Inflammatory macrophage (primary cell): ENCODE data around the gene MTX3.

Experiments used
- DNase-seq, 2 donors: peaks; one replicate each; pipeline ENCODE4 v3.0.0-alpha.2; 2020 to 2022

The MTX3 gene

GRCh38 chr5:79982136-79982535 lies 8.9 kb downstream of the MTX3 start:
- no peak for DNase-seq

- no peak for DNase-seq
Measured at GRCh38 chr5:79976759-79977515, 14.1 kb downstream of the MTX3 start.

GRCh38 chr5:79975422-79975821 lies 15.6 kb downstream of the MTX3 start:
- DNase-seq, result no peak

- no peak for DNase-seq
Measured at GRCh38 chr5:79974886-79975285, 16.2 kb downstream of the MTX3 start.

- DNase-seq, result no peak
Measured at GRCh38 chr5:79973996-79974395, 17.1 kb downstream of the MTX3 start.

- DNase-seq, result no peak
Measured at GRCh38 chr5:79973511-79973910, 17.6 kb downstream of the MTX3 start.

GRCh38 chr5:79971156-79971555 lies 19.9 kb downstream of the MTX3 start:
- no peak for DNase-seq

GRCh38 chr5:79966448-79966847 lies 24.6 kb downstream of the MTX3 start:
- no peak for DNase-seq

- no peak for DNase-seq
Measured at GRCh38 chr5:79964136-79964535, 26.9 kb downstream of the MTX3 start.

GRCh38 chr5:79963261-79964061 lies 27.6 kb downstream of the MTX3 start:
- DNase-seq, result no peak

GRCh38 chr5:79962575-79963222 lies 28.4 kb downstream of the MTX3 start:
- no peak for DNase-seq

- DNase-seq, result peak; percentile 81 to 88
Measured at GRCh38 chr5:79961716-79962574, 29.1 kb downstream of the MTX3 start.

- DNase-seq, result no peak
Measured at GRCh38 chr5:79959407-79959806, 31.7 kb downstream of the MTX3 start.

- no peak for DNase-seq
Measured at GRCh38 chr5:79955941-79956670, 35.0 kb downstream of the MTX3 start.

- no peak for DNase-seq
Measured at GRCh38 chr5:79955356-79955895, 35.6 kb downstream of the MTX3 start.

- DNase-seq, result no peak
Measured at GRCh38 chr5:79954620-79955019, 36.4 kb downstream of the MTX3 start.

GRCh38 chr5:79947567-79947966 lies 43.5 kb downstream of the MTX3 start:
- DNase-seq, result no peak

GRCh38 chr5:79938468-79938867 lies 52.6 kb downstream of the MTX3 start:
- no peak for DNase-seq

GRCh38 chr5:79936646-79937216 lies 54.3 kb downstream of the MTX3 start:
- no peak for DNase-seq

- DNase-seq, result no peak
Measured at GRCh38 chr5:79936002-79936645, 54.9 kb downstream of the MTX3 start.

GRCh38 chr5:79934681-79935080 lies 56.4 kb downstream of the MTX3 start:
- DNase-seq, result no peak
